HG02970 (cell line): ENCODE data around the gene EHD4.

Experiments
- ATAC-seq: cut with Tn5 transposase; IDR thresholded peaks from one replicate; pipeline ENCODE4 v1.9.1; 2021; ENCODE audit warnings: mild to moderate bottlenecking, moderate library complexity, moderate number of reproducible peaks; ENCODE audit not compliant: unreplicated experiment, low FRiP score

The EHD4 gene

GRCh38 chr15:41940441-41940857 is 31.9 kb downstream of the EHD4 start:
- no peak for ATAC-seq

- no peak for ATAC-seq
Observed at GRCh38 chr15:41939986-41940385, 32.4 kb downstream of the EHD4 start.

- ATAC-seq, result no peak
Observed at GRCh38 chr15:41937568-41937923, 34.8 kb downstream of the EHD4 start.

GRCh38 chr15:41936649-41937567 is 35.4 kb downstream of the EHD4 start:
- ATAC-seq, result no peak

- ATAC-seq, result no peak
Observed at GRCh38 chr15:41936155-41936554, 36.2 kb downstream of the EHD4 start.

- no peak for ATAC-seq
Observed at GRCh38 chr15:41935566-41936020, 36.8 kb downstream of the EHD4 start.

GRCh38 chr15:41934843-41935242 is 37.5 kb downstream of the EHD4 start:
- no peak for ATAC-seq

- ATAC-seq, result no peak
Observed at GRCh38 chr15:41933771-41934170, 38.6 kb downstream of the EHD4 start.

- ATAC-seq, result no peak
Observed at GRCh38 chr15:41933326-41933725, 39.0 kb downstream of the EHD4 start.

GRCh38 chr15:41932511-41933289 is 39.7 kb downstream of the EHD4 start:
- no peak for ATAC-seq

GRCh38 chr15:41932101-41932500 is 40.3 kb downstream of the EHD4 start:
- ATAC-seq, result no peak

GRCh38 chr15:41930867-41931222 is 41.5 kb downstream of the EHD4 start:
- ATAC-seq, result no peak

GRCh38 chr15:41930221-41930866 is 42.0 kb downstream of the EHD4 start:
- ATAC-seq, result no peak

GRCh38 chr15:41928637-41929620 is 43.4 kb downstream of the EHD4 start:
- ATAC-seq, result peak; percentile 66

GRCh38 chr15:41928100-41928499 is 44.3 kb downstream of the EHD4 start:
- ATAC-seq, result no peak

- ATAC-seq, result no peak
Observed at GRCh38 chr15:41927536-41927935, 44.8 kb downstream of the EHD4 start.

- no peak for ATAC-seq
Observed at GRCh38 chr15:41926185-41927056, 45.9 kb downstream of the EHD4 start.

- ATAC-seq, result no peak
Observed at GRCh38 chr15:41925086-41925608, 47.2 kb downstream of the EHD4 start.
